HCT116 (cell line): ENCODE data around the gene ADORA1.

Source experiments
- POLR2A ChIP-seq: IDR thresholded peaks from 2 replicates; pipeline ENCODE4 v1.7.0; 2011; ENCODE audit warnings: borderline replicate concordance; ENCODE audit not compliant: insufficient read depth, insufficient read length; ENCODE audit errors: extremely low read depth
- SRF ChIP-seq: IDR thresholded peaks from 2 replicates; pipeline ENCODE4 v1.6.1; 2012; ENCODE audit warnings: low read depth
- TF ChIP-seq, protein P1 (sequence below), 3 experiments: fragments of 200-600 bp in 1 of 3; sonication (generic) in 1 of 3; IDR thresholded peaks in 2 of 3; conservative IDR thresholded peaks in 1 of 3; 2 replicates each; pipeline ENCODE4 v1.5.1; 2012 to 2017; ENCODE audit warnings: low read depth in 2 of 3, low read length in 2 of 3, antibody characterized with exemption in 1 of 3, borderline replicate concordance in 1 of 3, control low read depth in 1 of 3, mild to moderate bottlenecking in 1 of 3, mixed read lengths in 1 of 3, mixed run types in 1 of 3, moderate library complexity in 1 of 3; ENCODE audit not compliant: insufficient read depth in 1 of 3
- TF ChIP-seq, protein P2 (sequence below): IDR thresholded peaks from 2 replicates; pipeline ENCODE4 v1.6.1; 2012

DNA sequence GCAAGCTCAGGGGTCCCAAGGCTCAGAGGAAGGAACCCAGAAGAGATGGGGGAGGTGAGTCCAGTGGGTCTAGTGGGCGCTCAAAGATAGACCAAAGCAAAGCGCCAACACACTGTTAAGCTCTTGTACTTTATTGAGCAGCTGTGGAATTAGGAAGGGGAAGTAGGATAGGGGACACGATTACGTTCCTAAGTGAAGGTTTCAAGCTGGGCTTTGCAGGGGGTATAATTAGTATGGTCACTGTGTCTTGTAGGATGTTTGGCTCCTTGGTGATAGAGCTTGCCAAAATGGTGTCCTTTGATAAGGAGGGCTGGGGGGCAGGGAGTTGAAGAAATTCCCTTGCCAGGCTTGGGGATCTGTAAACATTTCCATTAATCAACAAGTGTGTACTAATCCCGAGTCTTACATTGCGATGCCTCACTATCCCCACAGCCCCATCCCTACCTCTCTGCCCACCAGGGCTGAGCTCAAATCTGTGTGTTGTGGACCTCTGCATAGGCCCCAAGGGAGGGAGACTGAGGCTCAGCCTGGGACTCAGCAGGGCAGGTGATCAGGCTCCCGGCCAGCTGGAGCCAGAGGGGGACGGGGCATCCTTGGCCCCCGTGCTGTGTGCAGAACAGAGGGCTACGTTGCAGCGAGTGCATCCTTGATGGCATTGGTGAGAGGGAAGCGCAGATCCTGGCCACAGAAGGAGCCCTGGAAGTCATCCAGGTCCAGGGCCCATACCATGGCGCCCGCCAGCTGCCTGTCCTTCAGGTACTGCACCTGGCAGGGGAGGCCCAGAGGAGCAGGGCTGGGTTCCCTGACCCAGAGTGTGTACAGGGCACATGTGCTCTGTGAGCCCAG is 51.5 kb downstream of the ADORA1 start:
- TF ChIP-seq, protein P1, sequence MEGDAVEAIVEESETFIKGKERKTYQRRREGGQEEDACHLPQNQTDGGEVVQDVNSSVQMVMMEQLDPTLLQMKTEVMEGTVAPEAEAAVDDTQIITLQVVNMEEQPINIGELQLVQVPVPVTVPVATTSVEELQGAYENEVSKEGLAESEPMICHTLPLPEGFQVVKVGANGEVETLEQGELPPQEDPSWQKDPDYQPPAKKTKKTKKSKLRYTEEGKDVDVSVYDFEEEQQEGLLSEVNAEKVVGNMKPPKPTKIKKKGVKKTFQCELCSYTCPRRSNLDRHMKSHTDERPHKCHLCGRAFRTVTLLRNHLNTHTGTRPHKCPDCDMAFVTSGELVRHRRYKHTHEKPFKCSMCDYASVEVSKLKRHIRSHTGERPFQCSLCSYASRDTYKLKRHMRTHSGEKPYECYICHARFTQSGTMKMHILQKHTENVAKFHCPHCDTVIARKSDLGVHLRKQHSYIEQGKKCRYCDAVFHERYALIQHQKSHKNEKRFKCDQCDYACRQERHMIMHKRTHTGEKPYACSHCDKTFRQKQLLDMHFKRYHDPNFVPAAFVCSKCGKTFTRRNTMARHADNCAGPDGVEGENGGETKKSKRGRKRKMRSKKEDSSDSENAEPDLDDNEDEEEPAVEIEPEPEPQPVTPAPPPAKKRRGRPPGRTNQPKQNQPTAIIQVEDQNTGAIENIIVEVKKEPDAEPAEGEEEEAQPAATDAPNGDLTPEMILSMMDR (IDR thresholded peaks at IDR 0.05 in 2 of 3, conservative IDR thresholded peaks at IDR 0.05 in 1 of 3; ENCODE audit: borderline replicate concordance in 1 of 3, insufficient read depth in 1 of 3, low read depth in 2 of 3, low read length in 2 of 3): no peak
- TF ChIP-seq SRF (no peak), POLR2A (no peak)
- TF ChIP-seq, protein P2, sequence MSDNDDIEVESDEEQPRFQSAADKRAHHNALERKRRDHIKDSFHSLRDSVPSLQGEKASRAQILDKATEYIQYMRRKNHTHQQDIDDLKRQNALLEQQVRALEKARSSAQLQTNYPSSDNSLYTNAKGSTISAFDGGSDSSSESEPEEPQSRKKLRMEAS: no peak
